Measurements from ENCODE around the gene RAB10. TPM values are rescaled to one million over a fixed set of nuclear protein-coding genes. Genes with fewer than 3 reads are reported as not detected.

RAB10 gene
- total and polyA plus RNA-seq, 9 of the 15 experiments (the other 6 are each of a cell fraction or from before 2014, with no cell fraction given), result 25.1 to 214 (median 157) TPM

DNA sequence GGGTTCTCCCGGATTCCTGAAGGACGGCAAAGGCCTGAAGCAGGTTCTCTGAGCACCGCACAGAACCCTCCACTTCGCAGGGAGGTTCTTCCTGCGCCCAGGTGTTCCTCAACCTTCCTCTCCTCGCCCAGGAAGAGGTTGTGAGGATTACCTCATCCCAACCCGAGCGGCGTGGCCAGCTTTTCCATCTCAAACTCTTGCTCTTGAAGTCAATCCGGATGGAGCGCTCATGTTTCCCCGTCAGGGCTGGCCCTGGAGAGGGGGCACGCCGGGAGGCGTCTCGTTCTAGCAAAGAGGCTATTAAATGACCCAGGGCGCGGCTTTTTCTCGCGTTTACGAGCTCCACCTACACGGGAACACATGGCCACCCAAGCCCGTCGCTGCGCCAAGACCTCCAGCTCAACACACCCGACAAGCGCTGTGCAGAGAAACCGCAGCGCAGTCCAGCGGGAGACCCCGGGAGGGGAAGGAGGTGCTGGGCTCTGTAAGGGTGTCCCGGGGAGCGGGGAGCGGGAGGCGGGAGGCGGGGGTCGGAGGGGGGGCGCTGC lies 540 bp upstream of the RAB10 start (continued):
- TF ChIP-seq, protein P1, sequence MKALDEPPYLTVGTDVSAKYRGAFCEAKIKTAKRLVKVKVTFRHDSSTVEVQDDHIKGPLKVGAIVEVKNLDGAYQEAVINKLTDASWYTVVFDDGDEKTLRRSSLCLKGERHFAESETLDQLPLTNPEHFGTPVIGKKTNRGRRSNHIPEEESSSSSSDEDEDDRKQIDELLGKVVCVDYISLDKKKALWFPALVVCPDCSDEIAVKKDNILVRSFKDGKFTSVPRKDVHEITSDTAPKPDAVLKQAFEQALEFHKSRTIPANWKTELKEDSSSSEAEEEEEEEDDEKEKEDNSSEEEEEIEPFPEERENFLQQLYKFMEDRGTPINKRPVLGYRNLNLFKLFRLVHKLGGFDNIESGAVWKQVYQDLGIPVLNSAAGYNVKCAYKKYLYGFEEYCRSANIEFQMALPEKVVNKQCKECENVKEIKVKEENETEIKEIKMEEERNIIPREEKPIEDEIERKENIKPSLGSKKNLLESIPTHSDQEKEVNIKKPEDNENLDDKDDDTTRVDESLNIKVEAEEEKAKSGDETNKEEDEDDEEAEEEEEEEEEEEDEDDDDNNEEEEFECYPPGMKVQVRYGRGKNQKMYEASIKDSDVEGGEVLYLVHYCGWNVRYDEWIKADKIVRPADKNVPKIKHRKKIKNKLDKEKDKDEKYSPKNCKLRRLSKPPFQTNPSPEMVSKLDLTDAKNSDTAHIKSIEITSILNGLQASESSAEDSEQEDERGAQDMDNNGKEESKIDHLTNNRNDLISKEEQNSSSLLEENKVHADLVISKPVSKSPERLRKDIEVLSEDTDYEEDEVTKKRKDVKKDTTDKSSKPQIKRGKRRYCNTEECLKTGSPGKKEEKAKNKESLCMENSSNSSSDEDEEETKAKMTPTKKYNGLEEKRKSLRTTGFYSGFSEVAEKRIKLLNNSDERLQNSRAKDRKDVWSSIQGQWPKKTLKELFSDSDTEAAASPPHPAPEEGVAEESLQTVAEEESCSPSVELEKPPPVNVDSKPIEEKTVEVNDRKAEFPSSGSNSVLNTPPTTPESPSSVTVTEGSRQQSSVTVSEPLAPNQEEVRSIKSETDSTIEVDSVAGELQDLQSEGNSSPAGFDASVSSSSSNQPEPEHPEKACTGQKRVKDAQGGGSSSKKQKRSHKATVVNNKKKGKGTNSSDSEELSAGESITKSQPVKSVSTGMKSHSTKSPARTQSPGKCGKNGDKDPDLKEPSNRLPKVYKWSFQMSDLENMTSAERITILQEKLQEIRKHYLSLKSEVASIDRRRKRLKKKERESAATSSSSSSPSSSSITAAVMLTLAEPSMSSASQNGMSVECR (CRISPR knock-in tag; IDR thresholded peaks at IDR 0.05), result peak; percentile 42; the same call in 1 of the 2 replicates
- no peak for TF ChIP-seq BCL6 (CRISPR knock-in tag; IDR thresholded peaks at IDR 0.05)
- no peak for TF ChIP-seq ZBTB49 (CRISPR knock-in tag; IDR thresholded peaks at IDR 0.05; ENCODE audit: borderline replicate concordance)
- TF ChIP-seq MYC (IDR thresholded peaks at IDR 0.05; ENCODE audit: low read depth, low read length), result peak; percentile 12; the same call in 1 of the 2 replicates
- peak; percentile 61; the same call in 1 of the 2 replicates for TF ChIP-seq MYC (CRISPR knock-in tag; IDR thresholded peaks at IDR 0.05; ENCODE audit: borderline replicate concordance, low read depth)
- no peak for TF ChIP-seq ZKSCAN3 (CRISPR knock-in tag; IDR thresholded peaks at IDR 0.05)
- 0 out of 2 replicates have a peak, but pooled peaks have one; percentile 46 for TF ChIP-seq ETV5 (CRISPR knock-in tag; IDR thresholded peaks at IDR 0.05; ENCODE audit: low read depth)
- TF ChIP-seq MGA (IDR thresholded peaks at IDR 0.05), result peak; percentile 78
- TF ChIP-seq FOXA3 (CRISPR knock-in tag; conservative IDR thresholded peaks at IDR 0.05 in 1 of 2, IDR thresholded peaks at IDR 0.05 in 1 of 2), result no peak
